ENCODE data around the gene WIPI1. TPM values are rescaled to one million over a fixed set of nuclear protein-coding genes. Genes with fewer than 3 reads are reported as not detected.
A peak's percentile ranks its signal among the peaks of the same experiment; 100 is the strongest.

The WIPI1 gene
- total RNA-seq, 1 experiment from 2014 or later = 29.3 TPM

DNA sequence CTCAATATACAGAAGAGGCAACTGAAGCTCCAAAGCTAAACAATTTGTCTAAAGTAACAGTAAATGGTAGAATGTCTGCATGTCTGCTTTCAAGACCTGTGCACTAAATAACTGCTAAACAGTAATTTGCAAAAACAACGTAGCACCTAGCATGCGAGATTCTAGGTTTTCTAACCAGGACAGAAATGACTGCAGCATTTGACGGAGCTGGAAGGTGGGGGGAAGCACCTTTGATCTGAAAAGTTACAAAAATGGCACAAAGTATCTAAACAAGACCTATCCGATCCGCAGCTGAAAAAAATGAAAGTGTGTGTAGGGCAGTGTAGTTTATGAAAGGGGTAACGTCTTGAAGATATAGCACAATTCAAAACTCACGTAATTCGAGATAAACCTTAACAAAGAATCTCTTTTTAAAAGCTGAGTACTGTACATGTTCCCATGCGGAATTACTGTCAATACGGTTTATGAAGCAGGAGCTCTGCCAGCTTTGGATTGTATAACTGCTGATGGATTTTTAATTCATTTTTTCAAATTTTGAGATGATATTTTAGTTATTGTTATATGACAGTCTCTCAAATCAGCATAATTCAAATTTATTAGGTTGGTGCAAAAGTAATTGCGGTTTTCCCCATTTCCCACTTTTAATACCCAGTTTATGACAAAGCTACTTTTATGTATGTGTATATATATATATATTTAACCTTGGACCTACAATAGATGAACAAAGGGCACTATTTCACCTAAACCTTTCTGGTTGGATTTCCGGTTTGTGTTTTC lies 1.2 kb upstream of the WIPI1 start:
- DNase-seq (ENCODE audit: low spot score) (no peak), ATAC-seq (no peak)
- H3K36me3 Mint-ChIP-seq = no peaks in the 10 kb centered on the region
- H3K27me3 Mint-ChIP-seq (ENCODE audit: low read depth) = peaks cover 7% of the 10 kb centered on the region; the same call in 1 of the 2 replicates
- ChIA-PET POLR2A (interaction anchor here (1.0 to 2.8 kb wide), 2 partner anchors 54 to 211 kb away, joined by 3 to 14 read pairs; partner anchors contain the start of genes AMZ2 and PRKAR1A), CTCF (interaction anchor here (0.7 to 5.8 kb wide), 7 partner anchors 11 to 1074 kb away, joined by 3 to 33 read pairs (median 4); no protein-coding TSS in a partner anchor)
- H3K4me1 Mint-ChIP-seq = peaks cover 68% of the 10 kb centered on the region
- TF ChIP-seq NFE2L1 (CRISPR knock-in tag; IDR thresholded peaks at IDR 0.05) = no peak
- TF ChIP-seq, protein P1, sequence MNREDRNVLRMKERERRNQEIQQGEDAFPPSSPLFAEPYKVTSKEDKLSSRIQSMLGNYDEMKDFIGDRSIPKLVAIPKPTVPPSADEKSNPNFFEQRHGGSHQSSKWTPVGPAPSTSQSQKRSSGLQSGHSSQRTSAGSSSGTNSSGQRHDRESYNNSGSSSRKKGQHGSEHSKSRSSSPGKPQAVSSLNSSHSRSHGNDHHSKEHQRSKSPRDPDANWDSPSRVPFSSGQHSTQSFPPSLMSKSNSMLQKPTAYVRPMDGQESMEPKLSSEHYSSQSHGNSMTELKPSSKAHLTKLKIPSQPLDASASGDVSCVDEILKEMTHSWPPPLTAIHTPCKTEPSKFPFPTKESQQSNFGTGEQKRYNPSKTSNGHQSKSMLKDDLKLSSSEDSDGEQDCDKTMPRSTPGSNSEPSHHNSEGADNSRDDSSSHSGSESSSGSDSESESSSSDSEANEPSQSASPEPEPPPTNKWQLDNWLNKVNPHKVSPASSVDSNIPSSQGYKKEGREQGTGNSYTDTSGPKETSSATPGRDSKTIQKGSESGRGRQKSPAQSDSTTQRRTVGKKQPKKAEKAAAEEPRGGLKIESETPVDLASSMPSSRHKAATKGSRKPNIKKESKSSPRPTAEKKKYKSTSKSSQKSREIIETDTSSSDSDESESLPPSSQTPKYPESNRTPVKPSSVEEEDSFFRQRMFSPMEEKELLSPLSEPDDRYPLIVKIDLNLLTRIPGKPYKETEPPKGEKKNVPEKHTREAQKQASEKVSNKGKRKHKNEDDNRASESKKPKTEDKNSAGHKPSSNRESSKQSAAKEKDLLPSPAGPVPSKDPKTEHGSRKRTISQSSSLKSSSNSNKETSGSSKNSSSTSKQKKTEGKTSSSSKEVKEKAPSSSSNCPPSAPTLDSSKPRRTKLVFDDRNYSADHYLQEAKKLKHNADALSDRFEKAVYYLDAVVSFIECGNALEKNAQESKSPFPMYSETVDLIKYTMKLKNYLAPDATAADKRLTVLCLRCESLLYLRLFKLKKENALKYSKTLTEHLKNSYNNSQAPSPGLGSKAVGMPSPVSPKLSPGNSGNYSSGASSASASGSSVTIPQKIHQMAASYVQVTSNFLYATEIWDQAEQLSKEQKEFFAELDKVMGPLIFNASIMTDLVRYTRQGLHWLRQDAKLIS (CRISPR knock-in tag; IDR thresholded peaks at IDR 0.05; ENCODE audit: borderline replicate concordance) = no peak
- TF ChIP-seq, protein P2, sequence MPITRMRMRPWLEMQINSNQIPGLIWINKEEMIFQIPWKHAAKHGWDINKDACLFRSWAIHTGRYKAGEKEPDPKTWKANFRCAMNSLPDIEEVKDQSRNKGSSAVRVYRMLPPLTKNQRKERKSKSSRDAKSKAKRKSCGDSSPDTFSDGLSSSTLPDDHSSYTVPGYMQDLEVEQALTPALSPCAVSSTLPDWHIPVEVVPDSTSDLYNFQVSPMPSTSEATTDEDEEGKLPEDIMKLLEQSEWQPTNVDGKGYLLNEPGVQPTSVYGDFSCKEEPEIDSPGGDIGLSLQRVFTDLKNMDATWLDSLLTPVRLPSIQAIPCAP (CRISPR knock-in tag; IDR thresholded peaks at IDR 0.05) = no peak
- H3K4me3 Mint-ChIP-seq = peak overlapping the region; percentile 78
- no peaks in the 10 kb centered on the region for H3K9me3 Mint-ChIP-seq
- H3K27ac Mint-ChIP-seq = peak overlapping the region; percentile 87

DNA sequence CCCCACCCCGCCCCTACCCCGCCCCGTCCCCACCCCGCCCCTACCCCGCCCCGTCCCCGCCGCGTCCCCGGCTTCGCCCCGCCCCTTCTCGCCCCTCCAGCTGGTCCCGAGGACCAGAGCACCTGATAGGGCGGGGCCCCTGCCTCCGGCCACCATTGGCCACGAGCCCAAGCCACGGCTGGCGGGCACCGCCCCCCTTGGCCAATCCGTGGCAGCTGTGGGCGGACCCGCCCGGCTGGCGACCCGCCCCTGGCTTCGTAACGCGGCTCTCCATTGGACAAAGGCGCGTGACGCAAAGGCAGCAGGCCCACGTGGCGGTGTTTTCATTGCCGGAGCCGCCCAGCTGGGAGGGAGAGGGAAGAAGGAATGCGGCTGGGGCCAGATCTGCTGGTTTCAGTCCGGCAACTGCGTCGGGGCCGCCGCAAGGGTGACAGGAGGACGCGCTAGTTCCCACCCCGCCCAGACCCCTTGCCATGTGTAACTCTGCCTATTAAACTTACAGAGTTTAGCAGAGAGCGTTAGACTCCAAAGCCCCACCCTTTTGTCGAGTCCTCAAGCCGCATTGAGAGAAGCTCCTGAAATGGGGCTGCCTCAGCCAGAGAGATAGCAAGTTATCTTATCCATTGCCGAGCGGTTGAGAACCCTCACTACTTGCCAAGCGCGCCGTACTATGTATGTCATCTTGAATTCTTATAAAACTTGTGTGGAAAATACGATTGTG lies 403 bp upstream of the WIPI1 start:
- no peaks in the 10 kb centered on the region for H3K9me3 Mint-ChIP-seq
- DNase-seq (ENCODE audit: low spot score) (peak; percentile 99), ATAC-seq (peak; percentile 91)
- H3K4me3 Mint-ChIP-seq = peak overlapping the region; percentile 78
- POLR2A ChIA-PET = interaction anchor here (0.6 to 2.8 kb wide), 6 partner anchors 21 to 422 kb away, joined by 3 to 14 read pairs (median 3); partner anchors contain the start of genes AMZ2, KPNA2 and PRKAR1A
- H3K36me3 Mint-ChIP-seq = no peaks in the 10 kb centered on the region
- H3K27ac Mint-ChIP-seq = peak overlapping the region; percentile 87
- peaks cover 7% of the 10 kb centered on the region; the same call in 1 of the 2 replicates for H3K27me3 Mint-ChIP-seq (ENCODE audit: low read depth)
- CTCF ChIA-PET = interaction anchor here (0.5 to 5.8 kb wide), 19 partner anchors 8 to 1075 kb away, joined by 3 to 33 read pairs (median 3); partner anchors contain the start of gene AMZ2
- H3K4me1 Mint-ChIP-seq = peaks cover 66% of the 10 kb centered on the region
- TF ChIP-seq NR2C2 (CRISPR knock-in tag; IDR thresholded peaks at IDR 0.05) (no peak), CREM (CRISPR knock-in tag; IDR thresholded peaks at IDR 0.05) (0 out of 2 replicates have a peak, but pooled peaks have one; percentile 51), ZNF263 (CRISPR knock-in tag; IDR thresholded peaks at IDR 0.05; ENCODE audit: low read depth) (no peak), NFYB (CRISPR knock-in tag; conservative IDR thresholded peaks at IDR 0.05; ENCODE audit: low read depth) (peak; percentile 88), ZNF232 (CRISPR knock-in tag; IDR thresholded peaks at IDR 0.05) (no peak), GABPB1 (CRISPR knock-in tag; IDR thresholded peaks at IDR 0.05) (peak; percentile 72; the same call in 1 of the 2 replicates), FOXK1 (CRISPR knock-in tag; IDR thresholded peaks at IDR 0.05) (peak; percentile 100), SP1 (CRISPR knock-in tag; conservative IDR thresholded peaks at IDR 0.05) (peak; percentile 99), ZBTB21 (CRISPR knock-in tag; IDR thresholded peaks at IDR 0.05; ENCODE audit: borderline replicate concordance) (no peak), ZNF396 (CRISPR knock-in tag; IDR thresholded peaks at IDR 0.05; ENCODE audit: borderline replicate concordance) (no peak), TEAD1 (CRISPR knock-in tag; IDR thresholded peaks at IDR 0.05) (peak; percentile 69; the same call in 1 of the 2 replicates), ETV6 (CRISPR knock-in tag; IDR thresholded peaks at IDR 0.05) (peak; percentile 11; the same call in 1 of the 2 replicates)
- TF ChIP-seq, protein P3, sequence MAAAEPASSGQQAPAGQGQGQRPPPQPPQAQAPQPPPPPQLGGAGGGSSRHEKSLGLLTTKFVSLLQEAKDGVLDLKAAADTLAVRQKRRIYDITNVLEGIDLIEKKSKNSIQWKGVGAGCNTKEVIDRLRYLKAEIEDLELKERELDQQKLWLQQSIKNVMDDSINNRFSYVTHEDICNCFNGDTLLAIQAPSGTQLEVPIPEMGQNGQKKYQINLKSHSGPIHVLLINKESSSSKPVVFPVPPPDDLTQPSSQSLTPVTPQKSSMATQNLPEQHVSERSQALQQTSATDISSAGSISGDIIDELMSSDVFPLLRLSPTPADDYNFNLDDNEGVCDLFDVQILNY (CRISPR knock-in tag; IDR thresholded peaks at IDR 0.05) = peak; percentile 67
- TF ChIP-seq, protein P4, sequence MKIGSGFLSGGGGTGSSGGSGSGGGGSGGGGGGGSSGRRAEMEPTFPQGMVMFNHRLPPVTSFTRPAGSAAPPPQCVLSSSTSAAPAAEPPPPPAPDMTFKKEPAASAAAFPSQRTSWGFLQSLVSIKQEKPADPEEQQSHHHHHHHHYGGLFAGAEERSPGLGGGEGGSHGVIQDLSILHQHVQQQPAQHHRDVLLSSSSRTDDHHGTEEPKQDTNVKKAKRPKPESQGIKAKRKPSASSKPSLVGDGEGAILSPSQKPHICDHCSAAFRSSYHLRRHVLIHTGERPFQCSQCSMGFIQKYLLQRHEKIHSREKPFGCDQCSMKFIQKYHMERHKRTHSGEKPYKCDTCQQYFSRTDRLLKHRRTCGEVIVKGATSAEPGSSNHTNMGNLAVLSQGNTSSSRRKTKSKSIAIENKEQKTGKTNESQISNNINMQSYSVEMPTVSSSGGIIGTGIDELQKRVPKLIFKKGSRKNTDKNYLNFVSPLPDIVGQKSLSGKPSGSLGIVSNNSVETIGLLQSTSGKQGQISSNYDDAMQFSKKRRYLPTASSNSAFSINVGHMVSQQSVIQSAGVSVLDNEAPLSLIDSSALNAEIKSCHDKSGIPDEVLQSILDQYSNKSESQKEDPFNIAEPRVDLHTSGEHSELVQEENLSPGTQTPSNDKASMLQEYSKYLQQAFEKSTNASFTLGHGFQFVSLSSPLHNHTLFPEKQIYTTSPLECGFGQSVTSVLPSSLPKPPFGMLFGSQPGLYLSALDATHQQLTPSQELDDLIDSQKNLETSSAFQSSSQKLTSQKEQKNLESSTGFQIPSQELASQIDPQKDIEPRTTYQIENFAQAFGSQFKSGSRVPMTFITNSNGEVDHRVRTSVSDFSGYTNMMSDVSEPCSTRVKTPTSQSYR (CRISPR knock-in tag; IDR thresholded peaks at IDR 0.05) = no peak
- TF ChIP-seq, protein P5, sequence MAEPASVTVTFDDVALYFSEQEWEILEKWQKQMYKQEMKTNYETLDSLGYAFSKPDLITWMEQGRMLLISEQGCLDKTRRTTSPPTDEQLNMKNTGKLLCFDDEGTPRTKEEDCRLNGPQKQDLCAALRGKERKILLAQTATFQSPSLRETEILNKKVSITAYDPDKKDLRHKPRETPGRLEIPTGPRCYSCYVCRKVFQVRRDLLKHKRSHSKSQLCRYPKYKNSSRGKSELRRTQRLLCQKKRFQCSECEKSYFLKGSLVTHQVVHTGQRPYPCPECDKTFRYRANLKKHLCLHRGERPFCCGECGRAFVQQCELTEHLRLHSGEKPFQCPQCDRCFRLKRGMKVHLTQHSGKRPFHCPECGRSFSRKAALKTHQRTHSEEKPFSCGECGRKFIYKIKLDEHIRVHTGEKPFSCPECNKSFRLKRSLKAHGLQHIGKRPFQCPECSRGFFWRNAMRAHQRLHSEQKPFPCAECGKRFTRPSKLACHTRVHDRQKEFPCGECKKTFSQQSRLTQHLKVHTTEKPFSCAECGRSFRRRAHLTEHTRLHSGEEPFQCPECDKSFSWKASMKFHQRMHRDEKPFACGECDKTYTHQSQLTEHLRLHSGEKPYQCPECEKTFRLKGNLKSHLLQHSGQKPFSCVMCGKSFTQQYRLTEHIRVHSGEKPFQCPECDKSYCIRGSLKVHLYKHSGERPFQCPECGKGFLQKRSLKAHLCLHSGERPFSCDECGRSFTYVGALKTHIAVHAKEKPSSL (CRISPR knock-in tag; conservative IDR thresholded peaks at IDR 0.05) = no peak
- TF ChIP-seq, protein P6, sequence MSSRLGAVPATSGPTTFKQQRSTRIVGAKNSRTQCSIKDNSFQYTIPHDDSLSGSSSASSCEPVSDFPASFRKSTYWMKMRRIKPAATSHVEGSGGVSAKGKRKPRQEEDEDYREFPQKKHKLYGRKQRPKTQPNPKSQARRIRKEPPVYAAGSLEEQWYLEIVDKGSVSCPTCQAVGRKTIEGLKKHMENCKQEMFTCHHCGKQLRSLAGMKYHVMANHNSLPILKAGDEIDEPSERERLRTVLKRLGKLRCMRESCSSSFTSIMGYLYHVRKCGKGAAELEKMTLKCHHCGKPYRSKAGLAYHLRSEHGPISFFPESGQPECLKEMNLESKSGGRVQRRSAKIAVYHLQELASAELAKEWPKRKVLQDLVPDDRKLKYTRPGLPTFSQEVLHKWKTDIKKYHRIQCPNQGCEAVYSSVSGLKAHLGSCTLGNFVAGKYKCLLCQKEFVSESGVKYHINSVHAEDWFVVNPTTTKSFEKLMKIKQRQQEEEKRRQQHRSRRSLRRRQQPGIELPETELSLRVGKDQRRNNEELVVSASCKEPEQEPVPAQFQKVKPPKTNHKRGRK (CRISPR knock-in tag; IDR thresholded peaks at IDR 0.05; ENCODE audit: borderline replicate concordance) = no peak

Data from WTC11 (cell line).